8988T (cell line): ENCODE results near the gene SCN3B.
A peak's percentile ranks its signal among the peaks of the same experiment; 100 is the strongest.

Experiments
- DNase-seq: peaks from one replicate; pipeline ENCODE4 v3.0.0; 2011

Gene SCN3B

GRCh38 chr11:123594188-123594901, 60.1 kb downstream of the SCN3B start:
- DNase-seq = no peak

- DNase-seq = no peak
Observed at GRCh38 chr11:123593570-123593969, 60.9 kb downstream of the SCN3B start.

GRCh38 chr11:123590296-123590912, 64.0 kb downstream of the SCN3B start:
- no peak for DNase-seq

- DNase-seq = no peak
Observed at GRCh38 chr11:123588864-123589262, 65.6 kb downstream of the SCN3B start.

GRCh38 chr11:123588117-123588863, 66.1 kb downstream of the SCN3B start:
- DNase-seq = no peak

GRCh38 chr11:123587559-123587958, 66.9 kb downstream of the SCN3B start:
- DNase-seq = no peak

GRCh38 chr11:123587044-123587443, 67.4 kb downstream of the SCN3B start:
- no peak for DNase-seq

- no peak for DNase-seq
Observed at GRCh38 chr11:123586568-123586967, 67.9 kb downstream of the SCN3B start.

- DNase-seq = no peak
Observed at GRCh38 chr11:123585706-123586105, 68.7 kb downstream of the SCN3B start.

- no peak for DNase-seq
Observed at GRCh38 chr11:123585206-123585605, 69.2 kb downstream of the SCN3B start.

GRCh38 chr11:123584737-123585136, 69.7 kb downstream of the SCN3B start:
- DNase-seq = no peak

- DNase-seq = no peak
Observed at GRCh38 chr11:123584186-123584585, 70.2 kb downstream of the SCN3B start.

GRCh38 chr11:123582992-123583504, 71.4 kb downstream of the SCN3B start:
- no peak for DNase-seq

GRCh38 chr11:123581651-123582399, 72.6 kb downstream of the SCN3B start:
- no peak for DNase-seq

- DNase-seq = peak; percentile 93
Observed at GRCh38 chr11:123580557-123581275, 73.7 kb downstream of the SCN3B start.

GRCh38 chr11:123580137-123580536, 74.3 kb downstream of the SCN3B start:
- no peak for DNase-seq

- DNase-seq = no peak
Observed at GRCh38 chr11:123579482-123579812, 75.0 kb downstream of the SCN3B start.
